GM21786 (cell line): ENCODE results near the gene GSG1L.

Source experiments
- ATAC-seq: cut with Tn5 transposase; IDR thresholded peaks from one replicate; pipeline ENCODE4 v1.9.1; 2021; ENCODE audit not compliant: unreplicated experiment

The GSG1L gene

GRCh38 chr16:27824786-27825185, 238.7 kb downstream of the GSG1L start:
- no peak for ATAC-seq

GRCh38 chr16:27824006-27824405, 239.5 kb downstream of the GSG1L start:
- ATAC-seq = no peak

- ATAC-seq = no peak
Measured at GRCh38 chr16:27823421-27823820, 240.1 kb downstream of the GSG1L start.

GRCh38 chr16:27822996-27823395, 240.5 kb downstream of the GSG1L start:
- no peak for ATAC-seq

- no peak for ATAC-seq
Measured at GRCh38 chr16:27822529-27822928, 241.0 kb downstream of the GSG1L start.

GRCh38 chr16:27820646-27821345, 242.7 kb downstream of the GSG1L start:
- no peak for ATAC-seq

- no peak for ATAC-seq
Measured at GRCh38 chr16:27819881-27820610, 243.5 kb downstream of the GSG1L start.

GRCh38 chr16:27819356-27819755, 244.2 kb downstream of the GSG1L start:
- ATAC-seq = no peak

- no peak for ATAC-seq
Measured at GRCh38 chr16:27818246-27818645, 245.3 kb downstream of the GSG1L start.

- ATAC-seq = no peak
Measured at GRCh38 chr16:27817038-27817437, 246.5 kb downstream of the GSG1L start.

- ATAC-seq = no peak
Measured at GRCh38 chr16:27816561-27816960, 247.0 kb downstream of the GSG1L start.

GRCh38 chr16:27813591-27813990, 249.9 kb downstream of the GSG1L start:
- no peak for ATAC-seq

- no peak for ATAC-seq
Measured at GRCh38 chr16:27811881-27812280, 251.6 kb downstream of the GSG1L start.

GRCh38 chr16:27806986-27807385, 256.5 kb downstream of the GSG1L start:
- ATAC-seq = no peak

GRCh38 chr16:27806388-27806787, 257.1 kb downstream of the GSG1L start:
- no peak for ATAC-seq

- ATAC-seq = no peak
Measured at GRCh38 chr16:27805828-27806351, 257.6 kb downstream of the GSG1L start.

GRCh38 chr16:27803775-27804549, 259.6 kb downstream of the GSG1L start:
- ATAC-seq = no peak

GRCh38 chr16:27802664-27803439, 260.7 kb downstream of the GSG1L start:
- no peak for ATAC-seq

- ATAC-seq = no peak
Measured at GRCh38 chr16:27801289-27801945, 262.1 kb downstream of the GSG1L start.

- ATAC-seq = no peak
Measured at GRCh38 chr16:27800817-27801216, 262.7 kb downstream of the GSG1L start.
